ENCODE measurements around the gene PYDC1. TPM values are rescaled to one million over a fixed set of nuclear protein-coding genes. Genes with fewer than 3 reads are reported as not detected.

The PYDC1 gene
- total and polyA plus RNA-seq, 10 of the 15 experiments (the other 5 are each of a cell fraction or from before 2014, with no cell fraction given): not detected

- Histone ChIP-seq H3K36me3 (ENCODE audit: control insufficient read depth in 2 of 2, insufficient read depth in 2 of 2, low read length in 1 of 2) (no peaks in the 10 kb centered on the region), H3K4me1 (ENCODE audit: control insufficient read depth, insufficient read depth, low read length) (no peaks in the 10 kb centered on the region), H3K79me2 (ENCODE audit: control insufficient read depth, insufficient read depth, low read length) (no peaks in the 10 kb centered on the region), H3K27ac (ENCODE audit: control insufficient read depth, insufficient read depth) (no peak overlapping the region), H3K4me2 (ENCODE audit: control insufficient read depth, insufficient read depth) (no peak overlapping the region), H3K9ac (ENCODE audit: control insufficient read depth, insufficient read depth, low read length) (no peak overlapping the region), H3K4me3 (no peak overlapping the region), H2AFZ (ENCODE audit: control insufficient read depth, low read depth, low read length) (no peak overlapping the region), H3K9me3 (replicated peaks; ENCODE audit: control insufficient read depth, insufficient read depth, low read length) (no peaks in the 10 kb centered on the region), H4K20me1 (ENCODE audit: control insufficient read depth, insufficient read depth) (no peaks in the 10 kb centered on the region), H3K27me3 (replicated peaks in 1 of 2; ENCODE audit: control insufficient read depth in 2 of 2, insufficient read depth in 2 of 2, low read length in 1 of 2) (no peaks in the 10 kb centered on the region)
- POLR2A ChIA-PET: interaction anchor here (0.6 kb wide), 3 partner anchors 19 to 233 kb away, joined by 3 to 4 read pairs (median 4); no protein-coding TSS in a partner anchor
- CTCF ChIA-PET: no interaction called here
- RAD21 ChIA-PET (ENCODE audit: unreplicated experiment): interaction anchor here (0.7 kb wide), 1 partner anchor 143 kb away, joined by 3 read pairs; no protein-coding TSS in a partner anchor
- WGBS (ENCODE audit: insufficient coverage, insufficient replicate concordance, low lambda C conversion rate, missing lambda C conversion rate): 90% methylated on average over 4 of the region's 4 CpGs
- intact Hi-C loops (cut with micrococcal nuclease; ENCODE audit: unreplicated experiment): no loop called here
- no TSS peak for BruUV-seq (replicated peaks)
- DNase-seq (ENCODE audit: low read depth, low spot score): no peak
- ATAC-seq: no peak
- TF ChIP-seq TCF3 (IDR thresholded peaks at IDR 0.05; ENCODE audit: borderline replicate concordance, insufficient read depth, low read depth, low read length) (no peak), EZH2 (IDR thresholded peaks at IDR 0.05; ENCODE audit: borderline replicate concordance, control insufficient read depth, low read depth, low read length) (no peak), ZZZ3 (IDR thresholded peaks at IDR 0.05; ENCODE audit: control insufficient read depth, insufficient read length, low read depth) (no peak), RELA (IDR thresholded peaks at IDR 0.05; ENCODE audit: borderline replicate concordance, partially characterized antibody) (no peak), RB1 (IDR thresholded peaks at IDR 0.05; ENCODE audit: borderline replicate concordance) (no peak), MYB (IDR thresholded peaks at IDR 0.05; ENCODE audit: borderline replicate concordance, low read depth, low read length) (no peak), NFIC (IDR thresholded peaks at IDR 0.05; ENCODE audit: low read depth, low read length) (no peak), BHLHE40 (IDR thresholded peaks at IDR 0.05; ENCODE audit: borderline replicate concordance in 1 of 2, low read depth in 2 of 2, low read length in 1 of 2) (no peak), HDAC6 (IDR thresholded peaks at IDR 0.05; ENCODE audit: unreplicated experiment) (no peak), RBBP5 (conservative IDR thresholded peaks at IDR 0.05) (no peak), PKNOX1 (IDR thresholded peaks at IDR 0.05) (no peak), RFX5 (IDR thresholded peaks at IDR 0.05; ENCODE audit: low read depth, low read length) (no peak), BACH1 (IDR thresholded peaks at IDR 0.05; ENCODE audit: borderline replicate concordance) (no peak), NFYB (IDR thresholded peaks at IDR 0.05; ENCODE audit: insufficient read depth, low read depth, low read length) (no peak)
- TF ChIP-seq, protein P1, sequence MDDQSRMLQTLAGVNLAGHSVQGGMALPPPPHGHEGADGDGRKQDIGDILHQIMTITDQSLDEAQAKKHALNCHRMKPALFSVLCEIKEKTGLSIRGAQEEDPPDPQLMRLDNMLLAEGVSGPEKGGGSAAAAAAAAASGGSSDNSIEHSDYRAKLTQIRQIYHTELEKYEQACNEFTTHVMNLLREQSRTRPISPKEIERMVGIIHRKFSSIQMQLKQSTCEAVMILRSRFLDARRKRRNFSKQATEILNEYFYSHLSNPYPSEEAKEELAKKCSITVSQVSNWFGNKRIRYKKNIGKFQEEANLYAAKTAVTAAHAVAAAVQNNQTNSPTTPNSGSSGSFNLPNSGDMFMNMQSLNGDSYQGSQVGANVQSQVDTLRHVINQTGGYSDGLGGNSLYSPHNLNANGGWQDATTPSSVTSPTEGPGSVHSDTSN (IDR thresholded peaks at IDR 0.05; ENCODE audit: insufficient replicate concordance, low read depth, low read length): no peak
- FAIRE-seq: no peak
- in situ Hi-C loops (cut with MboI): no loop called here
- SMC1A ChIA-PET (ENCODE audit: uncharacterized antibody, unreplicated experiment): no interaction called here
Measured at GRCh38 chr16:31228206-31228605, 11.3 kb upstream of the PYDC1 start.

Measured in GM12878 (cell line).